Osteocyte (in vitro differentiated cells): ENCODE data around the gene ZNF516. TPM values are rescaled to one million over a fixed set of nuclear protein-coding genes. Genes with fewer than 3 reads are reported as not detected.

Source experiments
- DNase-seq: peaks from one replicate; pipeline ENCODE4 v3.0.0; 2021; ENCODE audit warnings: mixed read lengths; ENCODE audit not compliant: unreplicated experiment; ENCODE audit errors: extremely low spot score
- H3K27ac Mint-ChIP-seq: one replicate; pipeline ENCODE4 v1.8.0; 2021; ENCODE audit warnings: mild to moderate bottlenecking, mixed read lengths; ENCODE audit not compliant: unreplicated experiment
- H3K27me3 Mint-ChIP-seq: one replicate; pipeline ENCODE4 v1.8.0; 2021; ENCODE audit warnings: mixed read lengths; ENCODE audit not compliant: unreplicated experiment
- H3K36me3 Mint-ChIP-seq: one replicate; pipeline ENCODE4 v1.8.0; 2021; ENCODE audit warnings: mixed read lengths; ENCODE audit not compliant: unreplicated experiment
- H3K4me1 Mint-ChIP-seq: one replicate; pipeline ENCODE4 v1.8.0; 2021; ENCODE audit warnings: mixed read lengths; ENCODE audit not compliant: unreplicated experiment
- H3K4me3 Mint-ChIP-seq: one replicate; pipeline ENCODE4 v1.8.0; 2021; ENCODE audit warnings: mild to moderate bottlenecking, moderate library complexity, mixed read lengths; ENCODE audit not compliant: unreplicated experiment
- H3K9me3 Mint-ChIP-seq: one replicate; pipeline ENCODE4 v1.8.0; 2021; ENCODE audit warnings: mixed read lengths; ENCODE audit not compliant: unreplicated experiment
- total RNA-seq: library from RNA; stranded (reverse); gene quantifications from 2 replicates; pipeline ENCODE4 v1.2.1, GENCODE V29; 2021
- TF ChIP-seq, protein P1 (sequence below): fragments of 200-600 bp; sonication (generic); IDR thresholded peaks from 2 replicates; pipeline ENCODE4 v1.5.0; 2021; ENCODE audit warnings: antibody characterized with exemption, mild to moderate bottlenecking, moderate library complexity

ZNF516 gene
- total RNA-seq, 1 donor from 2014 or later = 36.3 TPM

DNA sequence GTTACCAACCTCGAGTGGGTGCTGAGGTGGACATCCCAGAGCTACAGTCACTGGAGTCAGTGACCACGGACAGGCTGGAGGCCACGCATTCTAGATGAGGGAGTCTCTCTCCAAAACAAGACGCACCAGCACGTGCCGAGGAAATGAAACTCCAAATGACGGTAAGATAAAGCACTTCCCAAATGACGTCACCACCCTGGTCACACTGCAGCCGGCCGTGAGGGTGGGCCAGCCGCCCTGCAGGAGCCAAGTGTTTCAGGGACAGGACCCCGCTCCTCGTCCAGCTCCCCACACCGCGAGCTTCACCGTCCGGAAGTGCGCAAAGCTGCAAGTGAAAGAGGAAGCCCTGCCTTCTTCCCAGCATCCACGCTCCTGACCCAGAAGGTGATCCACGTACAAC, 99.4 kb downstream of the ZNF516 start:
- H3K27ac Mint-ChIP-seq = no peak overlapping the region
- H3K4me1 Mint-ChIP-seq = peaks cover 8% of the 10 kb centered on the region
- no peak for DNase-seq
- no peaks in the 10 kb centered on the region for H3K36me3 Mint-ChIP-seq
- no peaks in the 10 kb centered on the region for H3K27me3 Mint-ChIP-seq
- no peaks in the 10 kb centered on the region for H3K9me3 Mint-ChIP-seq
- TF ChIP-seq, protein P1, sequence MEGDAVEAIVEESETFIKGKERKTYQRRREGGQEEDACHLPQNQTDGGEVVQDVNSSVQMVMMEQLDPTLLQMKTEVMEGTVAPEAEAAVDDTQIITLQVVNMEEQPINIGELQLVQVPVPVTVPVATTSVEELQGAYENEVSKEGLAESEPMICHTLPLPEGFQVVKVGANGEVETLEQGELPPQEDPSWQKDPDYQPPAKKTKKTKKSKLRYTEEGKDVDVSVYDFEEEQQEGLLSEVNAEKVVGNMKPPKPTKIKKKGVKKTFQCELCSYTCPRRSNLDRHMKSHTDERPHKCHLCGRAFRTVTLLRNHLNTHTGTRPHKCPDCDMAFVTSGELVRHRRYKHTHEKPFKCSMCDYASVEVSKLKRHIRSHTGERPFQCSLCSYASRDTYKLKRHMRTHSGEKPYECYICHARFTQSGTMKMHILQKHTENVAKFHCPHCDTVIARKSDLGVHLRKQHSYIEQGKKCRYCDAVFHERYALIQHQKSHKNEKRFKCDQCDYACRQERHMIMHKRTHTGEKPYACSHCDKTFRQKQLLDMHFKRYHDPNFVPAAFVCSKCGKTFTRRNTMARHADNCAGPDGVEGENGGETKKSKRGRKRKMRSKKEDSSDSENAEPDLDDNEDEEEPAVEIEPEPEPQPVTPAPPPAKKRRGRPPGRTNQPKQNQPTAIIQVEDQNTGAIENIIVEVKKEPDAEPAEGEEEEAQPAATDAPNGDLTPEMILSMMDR = no peak
- no peak overlapping the region for H3K4me3 Mint-ChIP-seq

DNA sequence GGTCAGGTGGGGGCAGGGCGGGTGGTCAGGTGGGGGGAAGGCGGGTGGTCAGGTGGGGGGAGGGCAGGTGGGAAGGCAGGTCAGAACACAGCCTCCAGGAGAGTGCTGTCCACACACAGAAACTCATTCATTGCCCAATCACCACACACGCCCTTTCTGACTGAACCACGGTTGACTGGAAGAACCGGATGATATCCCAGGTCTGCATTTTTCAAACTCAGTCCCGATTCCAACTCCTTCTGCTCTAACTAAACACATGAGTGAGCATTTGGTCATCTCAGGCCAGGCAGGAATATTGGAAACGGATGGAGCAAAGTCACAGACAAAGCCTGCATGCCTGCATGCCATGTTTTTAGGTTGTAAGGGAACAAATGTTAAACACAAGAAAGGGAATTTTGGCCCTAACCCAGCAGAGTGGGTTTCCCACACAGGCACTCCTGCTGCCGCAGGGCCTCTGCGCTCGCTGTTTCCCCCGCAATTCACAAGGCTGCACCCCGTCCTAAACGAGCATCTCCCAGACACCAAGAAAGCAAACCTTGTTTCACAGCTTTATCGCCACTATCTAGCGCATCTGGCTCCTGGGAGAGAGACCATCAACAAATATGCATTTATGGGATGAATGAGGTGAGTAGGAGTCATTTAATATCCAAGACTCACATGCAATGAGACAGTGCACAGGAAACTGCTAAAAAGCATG, 100.1 kb downstream of the ZNF516 start:
- no peaks in the 10 kb centered on the region for H3K27me3 Mint-ChIP-seq
- no peaks in the 10 kb centered on the region for H3K36me3 Mint-ChIP-seq
- no peak overlapping the region for H3K27ac Mint-ChIP-seq
- TF ChIP-seq, protein P1 = no peak
- peaks cover 8% of the 10 kb centered on the region for H3K4me1 Mint-ChIP-seq
- no peak overlapping the region for H3K4me3 Mint-ChIP-seq
- DNase-seq = no peak
- no peaks in the 10 kb centered on the region for H3K9me3 Mint-ChIP-seq

DNA sequence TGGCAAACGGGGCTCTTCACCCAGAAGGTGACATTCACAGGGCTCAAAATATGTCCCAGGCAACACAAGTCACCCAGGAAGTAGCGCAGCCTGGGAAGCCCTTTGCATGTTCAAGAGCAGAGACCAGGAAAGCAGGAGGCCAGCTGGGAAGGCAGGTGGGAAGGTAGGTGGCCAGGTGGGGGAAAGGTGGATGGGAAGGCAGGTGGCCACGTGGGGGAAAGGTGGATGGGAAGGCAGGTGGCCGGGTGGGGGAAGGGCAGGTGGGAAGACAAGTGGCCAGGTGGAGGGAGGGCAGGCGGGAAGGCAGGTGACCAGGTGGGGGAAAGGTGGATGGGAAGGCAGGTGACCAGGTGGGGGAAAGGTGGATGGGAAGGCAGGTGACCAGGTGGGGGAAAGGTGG, 102.7 kb downstream of the ZNF516 start:
- Mint-ChIP-seq H3K27ac (no peak overlapping the region), H3K9me3 (peaks cover 5% of the 10 kb centered on the region), H3K4me1 (peaks cover 3% of the 10 kb centered on the region), H3K4me3 (no peak overlapping the region), H3K36me3 (peaks cover 2% of the 10 kb centered on the region), H3K27me3 (no peaks in the 10 kb centered on the region)
- TF ChIP-seq, protein P1 = no peak
- no peak for DNase-seq

DNA sequence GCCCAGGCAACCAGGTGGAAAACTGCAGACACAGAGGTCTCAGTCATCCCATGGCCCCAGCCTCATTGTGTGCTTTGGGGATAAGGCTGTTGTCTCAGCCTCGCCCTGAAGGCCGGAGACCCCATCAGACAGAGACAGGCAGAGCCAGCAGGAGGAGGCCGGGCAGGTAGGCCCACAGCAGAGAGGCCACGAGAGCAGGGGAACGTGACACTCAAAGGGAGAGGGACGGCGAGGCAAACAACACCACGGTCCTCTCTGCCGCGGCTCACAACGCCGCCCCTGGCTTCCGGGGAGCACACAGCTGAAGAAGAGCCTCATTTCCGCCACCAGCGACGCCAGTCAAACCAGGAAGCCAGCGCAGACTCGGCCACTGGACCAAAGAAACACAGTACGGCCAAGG, 103.3 kb downstream of the ZNF516 start:
- Mint-ChIP-seq H3K9me3 (peaks cover 5% of the 10 kb centered on the region), H3K4me1 (peaks cover 3% of the 10 kb centered on the region), H3K27me3 (no peaks in the 10 kb centered on the region), H3K4me3 (no peak overlapping the region), H3K27ac (no peak overlapping the region), H3K36me3 (peaks cover 2% of the 10 kb centered on the region)
- TF ChIP-seq, protein P1 = no peak
- DNase-seq = no peak

DNA sequence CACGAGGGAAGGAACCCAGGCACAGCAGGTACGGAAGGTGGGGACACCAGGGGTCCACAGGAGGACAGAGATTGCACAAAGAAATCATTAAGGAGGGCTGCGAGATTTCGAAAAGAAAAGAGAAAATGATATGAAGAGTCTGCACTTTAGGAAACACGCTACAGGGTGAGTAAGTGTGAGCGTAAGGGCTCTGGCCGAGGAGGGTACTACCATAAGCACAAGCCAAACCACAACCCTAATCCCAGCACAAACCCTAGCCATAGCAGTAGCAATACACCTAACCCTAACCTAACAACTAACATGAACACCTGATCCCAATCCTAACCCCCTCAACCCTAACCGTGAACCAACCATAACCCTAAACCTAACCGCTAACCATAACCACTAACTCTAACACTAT, 104.0 kb downstream of the ZNF516 start:
- H3K9me3 Mint-ChIP-seq = peaks cover 5% of the 10 kb centered on the region
- no peak for DNase-seq
- H3K4me3 Mint-ChIP-seq = no peak overlapping the region
- peaks cover 2% of the 10 kb centered on the region for H3K36me3 Mint-ChIP-seq
- H3K4me1 Mint-ChIP-seq = peaks cover 3% of the 10 kb centered on the region
- TF ChIP-seq, protein P1 = no peak
- no peaks in the 10 kb centered on the region for H3K27me3 Mint-ChIP-seq
- no peak overlapping the region for H3K27ac Mint-ChIP-seq
